ENCODE data around the gene HGF. TPM values are rescaled to one million over a fixed set of nuclear protein-coding genes. Genes with fewer than 3 reads are reported as not detected.

The HGF gene
- total RNA-seq, 2 experiments from 2014 or later = not detected

DNA sequence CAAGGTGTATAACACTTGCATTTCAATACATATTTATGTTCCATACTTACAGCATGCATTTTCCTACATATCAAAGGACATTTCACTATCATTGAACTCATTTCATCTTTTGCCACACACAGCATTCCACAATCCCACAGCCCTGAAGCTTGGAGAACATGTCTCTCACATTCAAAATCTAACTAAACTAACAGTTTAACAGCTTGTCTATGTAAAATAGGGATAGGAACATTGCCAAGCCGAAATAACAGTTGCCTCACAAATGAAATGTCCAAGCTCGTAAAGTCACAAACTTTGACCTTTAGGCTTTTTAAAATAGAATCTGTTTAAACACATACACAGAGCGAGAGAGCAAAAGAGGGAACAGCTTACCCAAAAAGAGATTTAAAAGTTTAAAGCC lies 65.3 kb downstream of the HGF start:
- no peaks in the 10 kb centered on the region for H3K9me3 ChIP-seq (ENCODE audit: low read length)
- CTCF ChIA-PET (ENCODE audit: unreplicated experiment) = no interaction called here
- no peak for TF ChIP-seq EZH2phosphoT487 (IDR thresholded peaks at IDR 0.05; ENCODE audit: borderline replicate concordance, low read depth, low read length)
- TF ChIP-seq CTCF (conservative IDR thresholded peaks at IDR 0.05; ENCODE audit: low read length) = no peak
- no peaks in the 10 kb centered on the region for H4K20me1 ChIP-seq (ENCODE audit: insufficient read depth, low read length)
- intact Hi-C loops (cut with micrococcal nuclease; ENCODE audit: unreplicated experiment) = no loop called here
- no peaks in the 10 kb centered on the region for H3K36me3 ChIP-seq (ENCODE audit: insufficient read depth, low read length)
- DNase-seq (ENCODE audit: low spot score) = no peak
- H2AFZ ChIP-seq (ENCODE audit: low read length) = no peak overlapping the region
- H3K9me2 ChIP-seq (ENCODE audit: insufficient read depth, low read length) = no peaks in the 10 kb centered on the region
- POLR2A ChIA-PET = interaction anchor here (0.6 to 1.0 kb wide), 2 partner anchors 8 to 445 kb away, joined by 3 read pairs; no protein-coding TSS in a partner anchor
- no TSS peak for BruUV-seq (replicated peaks)
- H3K4me1 ChIP-seq (ENCODE audit: insufficient read depth, low read length, poor library complexity, severe bottlenecking) = no peaks in the 10 kb centered on the region
- no peak overlapping the region for H3K4me3 ChIP-seq (ENCODE audit: low read depth, low read length, poor library complexity, severe bottlenecking)
- no peak overlapping the region for H3K4me2 ChIP-seq (ENCODE audit: low read length)
- H3K27ac ChIP-seq (ENCODE audit: low read depth, low read length, poor library complexity, severe bottlenecking) = no peak overlapping the region
- H3K79me2 ChIP-seq (ENCODE audit: insufficient read depth, low read depth, low read length) = no peaks in the 10 kb centered on the region

- no peak for DNase-seq (ENCODE audit: low spot score)
- BruUV-seq (replicated peaks) = no TSS peak
- intact Hi-C loops (cut with micrococcal nuclease; ENCODE audit: unreplicated experiment) = no loop called here
- TF ChIP-seq EZH2phosphoT487 (IDR thresholded peaks at IDR 0.05; ENCODE audit: borderline replicate concordance, low read depth, low read length) (no peak), CTCF (conservative IDR thresholded peaks at IDR 0.05; ENCODE audit: low read length) (no peak)
- Histone ChIP-seq H3K9me3 (ENCODE audit: low read length) (no peaks in the 10 kb centered on the region), H3K79me2 (ENCODE audit: insufficient read depth, low read depth, low read length) (no peaks in the 10 kb centered on the region), H3K4me1 (ENCODE audit: insufficient read depth, low read length, poor library complexity, severe bottlenecking) (no peaks in the 10 kb centered on the region), H3K4me2 (ENCODE audit: low read length) (no peak overlapping the region), H3K4me3 (ENCODE audit: low read depth, low read length, poor library complexity, severe bottlenecking) (no peak overlapping the region), H2AFZ (ENCODE audit: low read length) (no peak overlapping the region), H3K27ac (ENCODE audit: low read depth, low read length, poor library complexity, severe bottlenecking) (no peak overlapping the region), H3K9me2 (ENCODE audit: insufficient read depth, low read length) (no peaks in the 10 kb centered on the region), H4K20me1 (ENCODE audit: insufficient read depth, low read length) (no peaks in the 10 kb centered on the region), H3K36me3 (ENCODE audit: insufficient read depth, low read length) (no peaks in the 10 kb centered on the region)
- ChIA-PET CTCF (ENCODE audit: unreplicated experiment) (no interaction called here), POLR2A (no interaction called here)
Measured at GRCh38 chr7:81698965-81699364, 70.9 kb downstream of the HGF start.

GRCh38 chr7:81694711-81695110 lies 75.1 kb downstream of the HGF start:
- H4K20me1 ChIP-seq (ENCODE audit: insufficient read depth, low read length) = no peaks in the 10 kb centered on the region
- no peaks in the 10 kb centered on the region for H3K9me3 ChIP-seq (ENCODE audit: low read length)
- no peaks in the 10 kb centered on the region for H3K36me3 ChIP-seq (ENCODE audit: insufficient read depth, low read length)
- no peak overlapping the region for H3K4me2 ChIP-seq (ENCODE audit: low read length)
- POLR2A ChIA-PET = interaction anchor here (0.8 kb wide), 1 partner anchor 37 kb away, joined by 5 read pairs; no protein-coding TSS in a partner anchor
- intact Hi-C loops (cut with micrococcal nuclease; ENCODE audit: unreplicated experiment) = no loop called here
- no peaks in the 10 kb centered on the region for H3K9me2 ChIP-seq (ENCODE audit: insufficient read depth, low read length)
- no peak for DNase-seq (ENCODE audit: low spot score)
- H2AFZ ChIP-seq (ENCODE audit: low read length) = no peak overlapping the region
- H3K4me3 ChIP-seq (ENCODE audit: low read depth, low read length, poor library complexity, severe bottlenecking) = no peak overlapping the region
- no peak overlapping the region for H3K27ac ChIP-seq (ENCODE audit: low read depth, low read length, poor library complexity, severe bottlenecking)
- CTCF ChIA-PET (ENCODE audit: unreplicated experiment) = no interaction called here
- no peak for TF ChIP-seq CTCF (conservative IDR thresholded peaks at IDR 0.05; ENCODE audit: low read length)
- TF ChIP-seq EZH2phosphoT487 (IDR thresholded peaks at IDR 0.05; ENCODE audit: borderline replicate concordance, low read depth, low read length) = no peak
- no peaks in the 10 kb centered on the region for H3K4me1 ChIP-seq (ENCODE audit: insufficient read depth, low read length, poor library complexity, severe bottlenecking)
- no TSS peak for BruUV-seq (replicated peaks)
- no peaks in the 10 kb centered on the region for H3K79me2 ChIP-seq (ENCODE audit: insufficient read depth, low read depth, low read length)
